GM20000 (cell line): ENCODE data around the gene PRKAB1.

Experiments used
- DNase-seq: peaks from one replicate; pipeline ENCODE4 v3.0.0; 2012; ENCODE audit warnings: low spot score
- TF ChIP-seq, protein P1 (sequence below): IDR thresholded peaks from 2 replicates; pipeline ENCODE4 v1.5.1; 2012; ENCODE audit warnings: mild to moderate bottlenecking, control low read depth; ENCODE audit errors: extremely low read depth, missing control alignments

Gene PRKAB1

DNA sequence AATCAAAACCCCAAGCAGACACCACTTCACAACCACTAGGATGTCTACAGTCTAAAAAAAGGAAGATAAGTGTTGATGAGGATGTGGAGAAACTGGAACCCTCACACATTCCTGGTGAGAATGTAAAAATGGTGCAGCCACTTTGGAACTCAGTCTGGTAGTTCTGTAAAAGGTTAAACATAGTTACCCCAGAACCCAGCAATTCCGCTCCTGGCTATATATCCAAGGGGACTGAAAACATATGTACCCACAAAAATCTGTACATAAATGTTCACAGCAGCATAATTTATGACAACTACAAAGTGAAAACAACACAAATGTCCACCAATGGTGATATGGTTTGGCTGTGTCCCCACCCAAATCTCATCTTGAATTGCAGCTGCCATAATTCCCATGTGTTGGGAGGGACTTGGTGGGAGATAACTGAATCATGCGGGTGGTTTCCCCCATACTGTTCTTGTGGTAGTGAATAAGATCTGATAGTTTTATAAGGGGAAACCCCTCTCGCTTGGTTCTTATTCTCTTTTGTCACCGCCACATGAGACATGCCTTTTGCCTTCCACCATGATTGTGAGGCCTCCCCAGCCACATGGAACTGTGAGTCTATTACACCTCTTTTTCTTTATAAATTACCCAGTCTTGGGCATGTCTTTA is 46.8 kb downstream of the PRKAB1 start:
- TF ChIP-seq, protein P1, sequence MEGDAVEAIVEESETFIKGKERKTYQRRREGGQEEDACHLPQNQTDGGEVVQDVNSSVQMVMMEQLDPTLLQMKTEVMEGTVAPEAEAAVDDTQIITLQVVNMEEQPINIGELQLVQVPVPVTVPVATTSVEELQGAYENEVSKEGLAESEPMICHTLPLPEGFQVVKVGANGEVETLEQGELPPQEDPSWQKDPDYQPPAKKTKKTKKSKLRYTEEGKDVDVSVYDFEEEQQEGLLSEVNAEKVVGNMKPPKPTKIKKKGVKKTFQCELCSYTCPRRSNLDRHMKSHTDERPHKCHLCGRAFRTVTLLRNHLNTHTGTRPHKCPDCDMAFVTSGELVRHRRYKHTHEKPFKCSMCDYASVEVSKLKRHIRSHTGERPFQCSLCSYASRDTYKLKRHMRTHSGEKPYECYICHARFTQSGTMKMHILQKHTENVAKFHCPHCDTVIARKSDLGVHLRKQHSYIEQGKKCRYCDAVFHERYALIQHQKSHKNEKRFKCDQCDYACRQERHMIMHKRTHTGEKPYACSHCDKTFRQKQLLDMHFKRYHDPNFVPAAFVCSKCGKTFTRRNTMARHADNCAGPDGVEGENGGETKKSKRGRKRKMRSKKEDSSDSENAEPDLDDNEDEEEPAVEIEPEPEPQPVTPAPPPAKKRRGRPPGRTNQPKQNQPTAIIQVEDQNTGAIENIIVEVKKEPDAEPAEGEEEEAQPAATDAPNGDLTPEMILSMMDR, result no peak
- DNase-seq, result no peak

DNA sequence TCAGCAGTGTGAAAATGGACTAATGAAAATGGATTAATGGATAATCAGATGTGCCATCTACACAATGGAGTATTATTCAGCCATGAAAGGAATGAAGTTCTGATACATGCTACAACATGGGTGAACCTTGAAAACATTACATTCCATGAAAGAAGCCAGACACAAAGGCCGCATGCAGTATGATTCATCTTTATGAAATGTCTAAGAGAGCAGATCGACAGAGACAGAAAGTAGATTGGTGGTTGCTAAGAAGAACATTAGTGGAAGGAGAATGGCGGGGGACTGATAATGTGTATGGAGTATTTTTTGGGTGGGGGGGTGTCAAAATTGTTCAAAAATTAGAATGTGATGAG is 47.3 kb downstream of the PRKAB1 start:
- TF ChIP-seq, protein P1, result no peak
- DNase-seq, result no peak

DNA sequence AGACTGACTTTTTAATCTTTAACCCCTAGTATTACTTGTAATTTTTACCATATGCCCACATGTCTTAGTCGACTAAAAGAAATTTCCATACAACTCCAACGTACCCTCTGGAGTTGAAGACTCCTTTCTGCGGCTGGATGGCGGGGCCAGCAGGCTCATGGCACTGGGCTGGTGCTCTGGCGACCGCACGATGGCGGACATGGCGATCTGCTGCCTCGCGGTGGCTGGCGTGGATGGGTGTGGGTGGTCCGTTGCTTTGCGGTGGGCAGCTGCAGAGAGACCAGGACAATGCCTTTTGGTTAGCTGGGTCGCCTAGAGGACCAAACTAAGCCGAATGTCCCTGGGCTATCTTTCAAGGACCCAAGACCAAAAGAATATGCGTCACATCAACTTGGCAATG is 50.2 kb downstream of the PRKAB1 start:
- TF ChIP-seq, protein P1, result no peak
- DNase-seq, result no peak

DNA sequence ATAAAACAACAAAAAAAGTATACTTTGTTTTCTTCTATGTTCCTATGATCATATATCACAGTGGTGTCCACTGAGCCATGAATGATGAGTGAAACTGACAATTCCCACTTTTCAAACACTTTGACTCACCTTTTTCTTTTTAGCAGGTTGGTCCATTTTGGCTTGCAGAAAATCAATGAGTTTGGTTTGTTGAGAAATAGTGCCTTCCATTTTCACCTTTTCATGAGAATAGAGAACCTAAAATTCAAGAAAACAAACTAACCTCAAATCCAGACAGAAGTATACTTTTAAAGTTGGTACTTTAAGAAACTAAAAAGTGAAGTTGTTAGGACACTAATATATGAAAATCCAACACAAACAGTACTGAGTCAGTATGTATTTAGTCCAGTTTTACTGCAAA is 52.4 kb downstream of the PRKAB1 start:
- no peak for DNase-seq
- TF ChIP-seq, protein P1, result no peak

DNA sequence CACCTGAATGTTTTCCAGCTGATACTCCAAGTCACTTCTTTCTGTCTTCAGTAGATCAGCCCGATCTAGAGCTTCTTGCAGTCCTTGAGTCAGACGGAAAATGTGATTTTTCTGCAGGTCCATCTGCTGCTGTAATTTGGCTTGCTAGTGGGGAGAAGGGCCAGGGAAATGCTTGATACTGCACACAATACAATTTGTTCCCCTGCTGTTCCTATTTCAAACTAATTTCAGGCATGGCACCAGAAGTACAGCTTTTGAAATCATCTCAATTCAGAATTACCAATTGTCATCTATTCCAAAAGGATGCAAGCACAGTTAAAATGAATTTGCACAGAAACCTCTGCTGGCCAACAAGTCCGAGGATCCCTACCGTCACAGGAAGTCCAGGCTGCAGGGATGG is 53.4 kb downstream of the PRKAB1 start:
- TF ChIP-seq, protein P1, result no peak

DNA sequence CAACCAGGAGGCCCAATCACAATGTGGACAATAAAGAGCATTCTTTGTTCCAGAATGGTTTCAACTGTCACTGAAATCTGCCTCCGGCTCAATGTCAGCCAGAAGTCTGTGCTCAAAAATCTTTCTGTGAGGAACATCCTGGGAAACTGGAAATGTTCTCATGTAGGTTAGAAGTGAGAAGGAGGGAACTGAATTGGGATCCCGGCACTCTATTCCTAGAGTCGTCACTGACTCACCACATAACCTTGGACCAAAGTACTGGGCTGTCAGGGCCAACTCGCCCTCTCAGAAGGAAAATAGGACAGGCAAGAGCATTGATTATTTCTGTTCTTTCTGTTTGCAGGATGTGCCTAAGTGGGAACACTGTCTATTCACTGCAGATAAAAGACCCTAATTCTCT is 57.6 kb downstream of the PRKAB1 start:
- TF ChIP-seq, protein P1, result no peak
- no peak for DNase-seq

More for the DNA sequence above, 53.4 kb downstream of the PRKAB1 start:
- DNase-seq, result no peak

DNA sequence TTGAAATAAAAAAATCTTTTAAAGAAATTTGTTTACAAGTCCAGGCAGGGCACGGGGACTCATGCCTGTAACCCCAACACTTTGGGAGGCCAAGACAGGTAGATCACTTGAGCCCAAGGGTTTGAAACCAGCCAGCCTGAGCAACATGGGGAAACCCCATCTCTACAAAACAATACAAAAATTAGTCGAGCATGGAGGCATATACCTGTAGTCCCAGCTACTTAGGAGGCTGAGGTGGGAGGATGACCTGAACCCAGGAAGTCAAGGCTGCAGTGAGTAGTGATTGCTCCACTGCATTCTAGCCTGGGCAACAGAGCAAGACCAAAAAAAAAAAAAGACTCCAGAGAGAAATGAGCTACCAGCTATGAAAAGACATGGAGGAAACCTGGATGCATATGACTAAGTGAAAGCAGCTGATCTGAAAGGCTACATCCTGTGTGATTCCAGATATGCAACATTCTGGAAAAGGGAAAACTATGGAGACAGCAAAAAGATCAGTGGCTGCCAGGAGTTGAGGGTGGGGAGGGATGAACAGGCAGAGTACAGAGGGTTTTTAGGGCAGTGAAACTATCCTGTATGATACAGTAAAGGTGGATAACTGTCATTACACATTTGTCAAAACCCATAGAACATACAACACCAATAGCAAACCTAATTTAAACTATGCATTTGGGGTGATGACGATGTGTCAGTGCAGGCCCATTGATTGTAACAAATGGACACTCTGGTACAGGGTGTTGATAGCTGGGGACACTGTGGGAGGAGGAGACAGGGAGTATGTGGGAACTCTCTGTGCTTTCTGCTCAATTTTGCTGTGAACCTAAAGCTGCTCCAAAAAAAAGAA is 59.9 kb downstream of the PRKAB1 start:
- DNase-seq, result no peak
- TF ChIP-seq, protein P1, result no peak
